SK-N-MC (cell line): ENCODE measurements around the gene RER1.

Experiments used
- EZH2 ChIP-seq: fragments of 200-600 bp; sonication (generic); IDR thresholded peaks from one replicate; pipeline ENCODE4 v1.6.1; 2017; ENCODE audit warnings: antibody characterized with exemption
- FOXP2 ChIP-seq: optimal IDR thresholded peaks from 2 replicates; pipeline ENCODE3; 2011; ENCODE audit warnings: mild to moderate bottlenecking, moderate library complexity; ENCODE audit not compliant: insufficient read depth; ENCODE audit errors: extremely low read length, control extremely low read depth
- POLR2AphosphoS5 ChIP-seq: IDR thresholded peaks from 2 replicates; pipeline ENCODE4 v1.6.1; 2012; ENCODE audit warnings: mild to moderate bottlenecking, low read depth, low read length, borderline replicate concordance

DNA sequence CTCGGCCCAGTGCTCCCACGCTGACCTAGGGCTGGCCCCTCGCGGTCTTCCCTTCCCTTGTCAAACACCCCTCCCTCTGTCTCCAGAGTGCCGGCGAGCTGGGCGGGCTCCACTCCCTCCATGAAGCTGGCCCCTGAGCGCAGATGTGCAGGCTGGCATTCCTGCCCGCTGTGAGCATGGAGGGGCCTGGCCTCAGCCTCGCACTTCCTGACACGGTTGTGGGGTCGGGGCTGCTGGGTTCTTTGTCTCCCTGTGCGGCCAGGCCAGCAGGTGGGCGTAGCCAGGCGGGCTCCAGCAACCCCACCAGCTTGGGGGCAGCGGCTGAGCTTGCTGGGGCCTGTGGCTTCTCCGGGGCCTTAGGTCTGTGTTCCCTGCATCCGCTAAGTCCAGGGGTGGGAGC is 34.9 kb downstream of the RER1 start:
- TF ChIP-seq EZH2 (no peak), POLR2AphosphoS5 (no peak), FOXP2 (no peak)
